ENCODE data around the gene CRY2.

The CRY2 gene

DNA sequence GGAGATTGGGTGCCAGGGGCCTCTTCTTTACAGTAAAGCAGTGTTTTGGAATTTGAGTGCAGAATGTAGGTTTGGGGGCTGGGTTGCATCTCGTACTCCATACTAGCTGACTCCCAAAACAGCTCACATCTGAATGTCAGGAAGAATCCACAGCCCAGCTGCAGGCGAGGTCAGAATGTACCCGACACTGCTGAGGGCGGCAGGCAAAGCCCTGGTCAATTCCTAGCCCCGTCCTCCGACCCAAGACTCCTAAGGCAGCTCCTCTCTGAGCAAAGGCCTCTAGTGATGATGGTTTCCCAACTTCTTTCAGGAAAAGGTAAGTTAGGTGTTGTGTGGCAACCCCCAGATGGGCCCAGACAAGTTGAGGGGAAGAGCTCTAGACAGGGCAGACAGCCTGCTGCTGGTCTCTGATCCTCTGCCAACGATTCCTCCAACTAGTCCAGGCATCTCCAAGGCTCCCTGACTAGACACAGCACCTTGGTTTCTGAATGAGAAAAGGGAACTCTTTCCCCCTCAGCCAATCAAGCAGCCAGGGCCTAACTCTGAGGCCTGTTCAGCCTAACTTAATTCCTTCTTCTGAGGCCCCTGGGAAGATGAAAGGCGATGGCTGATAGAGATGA, 83.8 kb downstream of the CRY2 start:
- DNase-seq (ENCODE audit: low spot score), result no peak

- DNase-seq (ENCODE audit: low spot score), result no peak
Observed at GRCh38 chr11:45931739-45932138, 84.5 kb downstream of the CRY2 start.

DNA sequence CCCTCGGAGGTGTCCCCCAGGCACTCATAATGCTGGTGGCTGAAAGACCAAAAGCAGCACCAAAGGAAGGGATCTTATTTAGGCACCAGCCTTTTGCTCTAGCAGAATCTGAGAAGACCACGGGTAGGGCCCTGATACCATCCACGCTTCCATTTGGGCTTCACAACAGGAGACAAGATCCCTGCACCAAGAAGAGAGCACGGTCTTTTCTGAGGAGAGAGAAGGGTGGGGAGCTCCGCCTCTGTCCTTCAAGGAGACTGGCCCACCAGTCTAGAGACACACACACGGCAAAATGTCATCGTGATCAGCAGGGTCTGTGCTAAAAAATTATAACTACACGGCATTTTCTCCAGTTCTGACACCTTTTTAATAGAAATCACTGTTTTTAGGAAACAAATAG, 84.9 kb downstream of the CRY2 start:
- no peak for DNase-seq (ENCODE audit: low spot score)
